ENCODE results near the gene CELSR3. TPM values are rescaled to one million over a fixed set of nuclear protein-coding genes. Genes with fewer than 3 reads are reported as not detected.

CELSR3 gene
- total RNA-seq, 1 donor from 2014 or later = 2.3 TPM

GRCh38 chr3:48596157-48596556 lies 66.5 kb downstream of the CELSR3 start:
- no peak for ATAC-seq (ENCODE audit: low read depth)
- H3K27ac Mint-ChIP-seq = no peak overlapping the region
- no peaks in the 10 kb centered on the region for H3K9me3 Mint-ChIP-seq
- no peak for TF ChIP-seq CTCF (IDR thresholded peaks at IDR 0.05)
- H3K4me1 Mint-ChIP-seq = peaks cover 14% of the 10 kb centered on the region
- ChIA-PET POLR2A (no interaction called here), CTCF (no interaction called here)
- H3K27me3 Mint-ChIP-seq = peaks cover 18% of the 10 kb centered on the region
- H3K4me3 Mint-ChIP-seq = no peak overlapping the region
- peaks cover 38% of the 10 kb centered on the region for H3K36me3 Mint-ChIP-seq (ENCODE audit: low read depth)
- no peak for DNase-seq
- intact Hi-C loops (cut with micrococcal nuclease) = no loop called here

- DNase-seq (no peak), ATAC-seq (ENCODE audit: low read depth) (peak; percentile 18)
- H3K27me3 Mint-ChIP-seq = peaks cover 23% of the 10 kb centered on the region
- H3K9me3 Mint-ChIP-seq = no peaks in the 10 kb centered on the region
- ChIA-PET POLR2A (no interaction called here), CTCF (no interaction called here)
- peaks cover 33% of the 10 kb centered on the region for H3K36me3 Mint-ChIP-seq (ENCODE audit: low read depth)
- no peak overlapping the region for H3K27ac Mint-ChIP-seq
- TF ChIP-seq CTCF (IDR thresholded peaks at IDR 0.05) = no peak
- H3K4me1 Mint-ChIP-seq = peaks cover 14% of the 10 kb centered on the region
- no peak overlapping the region for H3K4me3 Mint-ChIP-seq
- intact Hi-C loops (cut with micrococcal nuclease) = no loop called here
Measured at GRCh38 chr3:48595526-48596121, 67.1 kb downstream of the CELSR3 start.

- DNase-seq = no peak
- no peak for TF ChIP-seq CTCF (IDR thresholded peaks at IDR 0.05)
- intact Hi-C loops (cut with micrococcal nuclease) = no loop called here
- H3K36me3 Mint-ChIP-seq (ENCODE audit: low read depth) = peaks cover 27% of the 10 kb centered on the region
- no peaks in the 10 kb centered on the region for H3K9me3 Mint-ChIP-seq
- H3K27ac Mint-ChIP-seq = no peak within 1 kb of the TSS
- ChIA-PET POLR2A (no interaction called here), CTCF (no interaction called here)
- ATAC-seq (ENCODE audit: low read depth) = peak; percentile 66
- peaks cover 23% of the 10 kb centered on the region for H3K27me3 Mint-ChIP-seq
- peaks cover 14% of the 10 kb centered on the region for H3K4me1 Mint-ChIP-seq
- H3K4me3 Mint-ChIP-seq = peak within 1 kb of the TSS; percentile 57
Measured at GRCh38 chr3:48595075-48595525, 67.6 kb downstream of the CELSR3 start, which contains the start of gene COL7A1. Gene COL7A1 (minus strand): TSS chr3:48595329. CDS start chr3:48595159, 170 bp downstream.

- no peak for ATAC-seq (ENCODE audit: low read depth)
- DNase-seq = no peak
- intact Hi-C loops (cut with micrococcal nuclease) = no loop called here
- H3K9me3 Mint-ChIP-seq = no peaks in the 10 kb centered on the region
- H3K27ac Mint-ChIP-seq = no peak overlapping the region
- H3K36me3 Mint-ChIP-seq (ENCODE audit: low read depth) = peaks cover 23% of the 10 kb centered on the region
- H3K4me1 Mint-ChIP-seq = peaks cover 14% of the 10 kb centered on the region
- ChIA-PET POLR2A (no interaction called here), CTCF (no interaction called here)
- H3K4me3 Mint-ChIP-seq = peak overlapping the region; percentile 57
- TF ChIP-seq CTCF (IDR thresholded peaks at IDR 0.05) = no peak
- H3K27me3 Mint-ChIP-seq = peaks cover 28% of the 10 kb centered on the region
Measured at GRCh38 chr3:48594417-48595049, 68.2 kb downstream of the CELSR3 start.

- peaks cover 14% of the 10 kb centered on the region for H3K4me1 Mint-ChIP-seq
- DNase-seq = no peak
- no peaks in the 10 kb centered on the region for H3K9me3 Mint-ChIP-seq
- TF ChIP-seq CTCF (IDR thresholded peaks at IDR 0.05) = no peak
- POLR2A ChIA-PET = interaction anchor here (0.6 kb wide), 1 partner anchor 9 kb away, joined by 3 read pairs; no protein-coding TSS in a partner anchor
- ATAC-seq (ENCODE audit: low read depth) = no peak
- CTCF ChIA-PET = no interaction called here
- peaks cover 11% of the 10 kb centered on the region for H3K36me3 Mint-ChIP-seq (ENCODE audit: low read depth)
- intact Hi-C loops (cut with micrococcal nuclease) = no loop called here
- H3K27me3 Mint-ChIP-seq = peaks cover 36% of the 10 kb centered on the region
- H3K27ac Mint-ChIP-seq = no peak overlapping the region
- no peak overlapping the region for H3K4me3 Mint-ChIP-seq
Measured at GRCh38 chr3:48593337-48593736, 69.3 kb downstream of the CELSR3 start.
